ENCODE results near the gene BSND.

The BSND gene

DNA sequence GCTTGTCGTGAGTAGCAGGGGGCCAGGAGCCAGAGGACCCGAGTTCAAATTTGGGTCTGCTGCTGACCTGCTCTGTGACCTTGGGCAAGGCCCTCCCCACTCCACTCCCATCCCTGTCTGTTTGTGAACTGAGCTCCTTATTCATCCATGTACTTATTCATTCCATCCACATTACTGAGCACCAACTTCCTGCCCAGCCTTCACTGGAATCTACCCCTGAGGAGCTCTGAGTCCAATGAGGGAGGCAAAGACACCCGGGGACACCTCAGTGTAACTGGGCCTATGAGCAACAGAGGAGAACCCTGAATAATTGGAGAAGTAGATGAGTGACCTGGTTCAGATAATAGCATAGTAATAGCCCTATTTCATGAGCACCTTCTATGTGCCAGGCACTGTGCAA is 8.9 kb downstream of the BSND start:
- no peak for TF ChIP-seq CTCF (IDR thresholded peaks at IDR 0.05; ENCODE audit: low read depth, low read length)
- DNase-seq (ENCODE audit: extremely low read depth, low read depth): no peak

DNA sequence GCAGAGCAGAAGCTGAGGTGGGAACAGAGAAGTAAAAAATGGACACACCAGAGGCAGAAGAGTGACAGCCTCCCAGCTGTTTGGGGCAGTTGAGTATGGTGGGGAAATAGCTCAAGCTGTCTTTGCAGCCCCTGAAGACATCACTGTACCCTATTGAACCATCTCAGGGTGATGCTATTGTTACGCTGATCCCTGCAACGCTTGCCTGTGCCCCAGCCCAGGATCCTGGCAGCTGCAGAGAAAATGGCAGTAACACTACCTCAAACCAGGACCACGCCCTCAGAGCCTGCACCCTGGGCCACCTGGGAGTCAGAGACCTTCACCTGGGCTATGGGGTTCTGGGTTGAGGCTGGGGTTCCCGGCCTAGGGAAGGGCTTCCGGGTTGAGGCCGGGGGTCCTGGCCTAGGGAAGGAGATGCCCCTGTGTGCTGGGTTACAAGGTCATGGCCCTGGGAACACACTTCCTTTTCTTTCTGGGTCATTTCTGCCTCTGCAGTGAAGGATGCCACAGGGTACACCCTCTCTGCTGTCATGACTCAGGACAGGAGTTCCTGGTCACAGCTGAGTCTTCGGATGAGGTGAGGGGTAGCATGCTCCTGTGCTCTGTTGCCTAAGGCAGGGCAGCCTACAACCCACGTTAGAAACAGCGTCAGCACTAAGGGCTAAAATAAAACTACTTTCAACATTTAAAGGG is 11.6 kb downstream of the BSND start:
- TF ChIP-seq CTCF (IDR thresholded peaks at IDR 0.05; ENCODE audit: low read depth, low read length): no peak

GRCh38 chr1:55010887-55011217 is 12.1 kb downstream of the BSND start:
- no peak for TF ChIP-seq CTCF (IDR thresholded peaks at IDR 0.05; ENCODE audit: low read depth, low read length)
- DNase-seq (ENCODE audit: extremely low read depth, low read depth): no peak

More for the DNA sequence above, 11.6 kb downstream of the BSND start:
- no peak for DNase-seq (ENCODE audit: extremely low read depth, low read depth)

DNA sequence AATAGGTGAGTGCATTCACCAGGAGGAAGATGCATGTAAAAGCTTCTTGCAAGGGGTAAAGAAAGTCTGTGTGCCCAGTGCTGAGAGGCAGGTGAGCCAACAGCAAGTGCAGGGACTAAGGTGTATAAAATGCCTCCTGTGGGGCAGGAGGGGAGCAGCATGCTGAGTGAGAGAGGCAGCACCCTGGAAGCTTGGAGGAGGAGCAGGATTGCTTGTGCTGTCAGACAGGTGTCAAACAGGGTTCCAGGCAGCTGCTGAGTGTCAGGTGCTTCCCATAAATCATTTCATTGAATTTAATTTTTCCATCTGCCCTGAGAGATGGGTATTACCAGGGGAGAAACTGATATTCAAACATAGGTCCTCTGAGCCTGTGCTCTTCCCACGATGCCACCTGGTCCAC is 13.9 kb downstream of the BSND start:
- TF ChIP-seq CTCF (IDR thresholded peaks at IDR 0.05; ENCODE audit: low read depth, low read length): no peak
- DNase-seq (ENCODE audit: extremely low read depth, low read depth): no peak

DNA sequence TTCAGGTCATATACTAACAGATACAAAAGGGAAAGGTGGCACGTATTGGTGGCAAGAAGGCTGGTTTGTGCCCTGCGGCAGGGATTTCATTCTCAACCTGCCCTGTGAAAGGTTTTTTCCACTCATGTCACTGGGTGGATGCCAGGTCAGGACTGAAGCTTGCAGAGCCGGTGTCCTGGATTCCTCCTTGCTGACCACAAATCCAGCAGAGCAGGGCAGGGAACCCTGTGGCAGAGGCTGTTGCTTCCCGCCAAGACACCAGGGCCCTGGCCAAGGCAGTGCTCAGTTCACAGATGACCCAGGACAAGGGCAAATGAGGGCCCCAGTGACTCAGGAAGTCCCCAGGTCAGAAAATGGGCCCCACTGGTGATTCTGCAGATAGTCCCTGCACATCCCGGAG is 16.4 kb downstream of the BSND start:
- no peak for TF ChIP-seq CTCF (IDR thresholded peaks at IDR 0.05; ENCODE audit: low read depth, low read length)
- DNase-seq (ENCODE audit: extremely low read depth, low read depth): no peak

GRCh38 chr1:55015731-55016620 is 17.2 kb downstream of the BSND start:
- DNase-seq (ENCODE audit: extremely low read depth, low read depth): peak; percentile 23
- no peak for TF ChIP-seq CTCF (IDR thresholded peaks at IDR 0.05; ENCODE audit: low read depth, low read length)

- no peak for TF ChIP-seq CTCF (IDR thresholded peaks at IDR 0.05; ENCODE audit: low read depth, low read length)
- no peak for DNase-seq (ENCODE audit: extremely low read depth, low read depth)
These were observed 19.7 kb downstream of the BSND start for GRCh38 chr1:55018395-55018794.

All from AG09319 (cell line).